IMR-90 (cell line): Measurements from ENCODE around the gene SHLD1. TPM values are rescaled to one million over a fixed set of nuclear protein-coding genes. Genes with fewer than 3 reads are reported as not detected.

Experiments used
- ATAC-seq: fragments of 200-7000 bp; cut with Tn5 transposase; 2 replicates; pipeline ENCODE4 v1.9.1; 2020; ENCODE audit warnings: low read depth, mild to moderate bottlenecking, moderate library complexity
- BruUV-seq: library from RNA; stranded (reverse); fragments of 400-500 nt; replicated peaks from 2 replicates; lab custom pipeline; 2021; lab: Mats Ljungman, UMichigan
- CTCF ChIA-PET: fragments of 300-600 bp; formaldehyde crosslinking; extraction: SDS; loops from one replicate; lab custom pipeline; 2021; ENCODE audit warnings: antibody characterized with exemption; lab: Yijun Ruan, JAX
- POLR2A ChIA-PET: fragments of 300-600 bp; sonication (Branson Sonifier 250); formaldehyde crosslinking; loops from one replicate; lab custom pipeline; 2022; ENCODE audit warnings: antibody characterized with exemption; ENCODE audit not compliant: unreplicated experiment; lab: Charles Lee
- DNase-seq: peaks from one replicate; pipeline ENCODE4 v3.0.0; 2013
- H2AFZ ChIP-seq: replicated peaks from 2 replicates; pipeline ENCODE3; 2013; ENCODE audit warnings: low read length, mild to moderate bottlenecking; ENCODE audit not compliant: poor library complexity
- H2AK5ac ChIP-seq: 2 replicates; pipeline ENCODE4 v1.6.1; 2013; ENCODE audit warnings: low read depth, low read length, inconsistent platforms
- H2AK9ac ChIP-seq: replicated peaks from 2 replicates; pipeline ENCODE3; 2013; ENCODE audit warnings: mild to moderate bottlenecking, low read depth, low read length, moderate library complexity; ENCODE audit not compliant: poor library complexity
- H2BK120ac ChIP-seq: 2 replicates; pipeline ENCODE4 v1.6.1; 2013; ENCODE audit warnings: low read depth, low read length, inconsistent platforms
- H2BK15ac ChIP-seq: 3 replicates; pipeline ENCODE4 v1.6.1; 2013; ENCODE audit warnings: low read depth, low read length, inconsistent platforms
- H2BK20ac ChIP-seq: 2 replicates; pipeline ENCODE4 v1.6.1; 2013; ENCODE audit warnings: low read depth, mild to moderate bottlenecking, inconsistent platforms, low read length, moderate library complexity
- H2BK5ac ChIP-seq: 2 replicates; pipeline ENCODE4 v1.6.1; 2013; ENCODE audit warnings: mild to moderate bottlenecking, low read depth, low read length, inconsistent platforms; ENCODE audit not compliant: poor library complexity, severe bottlenecking
- H3K14ac ChIP-seq: replicated peaks from 2 replicates; pipeline ENCODE4 v1.6.1; 2013; ENCODE audit warnings: low read depth, low read length, inconsistent platforms
- H3K18ac ChIP-seq: 2 replicates; pipeline ENCODE4 v1.6.1; 2013; ENCODE audit warnings: low read depth, low read length, control low read depth
- H3K23ac ChIP-seq: 2 replicates; pipeline ENCODE4 v1.6.1; 2013; ENCODE audit warnings: low read depth, low read length, inconsistent platforms
- H3K27ac ChIP-seq: 2 replicates; pipeline ENCODE4 v1.5.1; 2013; ENCODE audit warnings: mild to moderate bottlenecking, control low read depth, low read length; ENCODE audit not compliant: insufficient read depth
- H3K27me3 ChIP-seq: 2 replicates; pipeline ENCODE4 v1.6.1; 2013; ENCODE audit warnings: low read length; ENCODE audit not compliant: control insufficient read depth, insufficient read depth
- H3K36me3 ChIP-seq: 2 replicates; pipeline ENCODE4 v1.6.1; 2013; ENCODE audit warnings: low read length, mixed read lengths; ENCODE audit not compliant: control insufficient read depth, insufficient read depth
- H3K4ac ChIP-seq: 2 replicates; pipeline ENCODE4 v1.6.1; 2013; ENCODE audit warnings: low read depth, low read length, inconsistent platforms
- H3K4me1 ChIP-seq: 2 replicates; pipeline ENCODE4 v1.6.1; 2013; ENCODE audit warnings: low read length, mixed read lengths; ENCODE audit not compliant: control insufficient read depth, insufficient read depth
- H3K4me2 ChIP-seq: 2 replicates; pipeline ENCODE4 v1.6.1; 2013; ENCODE audit warnings: low read depth, mild to moderate bottlenecking, control low read depth, low read length, moderate library complexity
- H3K4me3 ChIP-seq: 2 replicates; pipeline ENCODE4 v1.5.1; 2013; ENCODE audit warnings: low read depth, mild to moderate bottlenecking, control low read depth, low read length, moderate library complexity; ENCODE audit not compliant: insufficient read depth
- H3K56ac ChIP-seq: 2 replicates; pipeline ENCODE4 v1.6.1; 2013; ENCODE audit warnings: low read length, inconsistent platforms; ENCODE audit not compliant: insufficient read depth; ENCODE audit errors: extremely low read depth
- H3K79me1 ChIP-seq, 2 experiments: 2 replicates each; pipeline ENCODE4 v1.6.1; 2013; ENCODE audit warnings: low read length in 2 of 2, inconsistent platforms in 1 of 2, low read depth in 1 of 2
- H3K9ac ChIP-seq: 2 replicates; pipeline ENCODE4 v1.6.1; 2013; ENCODE audit warnings: low read depth, low read length, control low read depth
- H3K9me1 ChIP-seq: 2 replicates; pipeline ENCODE4 v1.6.1; 2013; ENCODE audit warnings: low read length, inconsistent platforms; ENCODE audit not compliant: insufficient read depth
- H3K9me3 ChIP-seq: 2 replicates; pipeline ENCODE4 v1.6.1; 2013; ENCODE audit warnings: low read length; ENCODE audit not compliant: control insufficient read depth, insufficient read depth
- H4K20me1 ChIP-seq: 2 replicates; pipeline ENCODE4 v1.6.1; 2013; ENCODE audit warnings: low read length, inconsistent platforms; ENCODE audit not compliant: insufficient read depth
- H4K5ac ChIP-seq: 2 replicates; pipeline ENCODE4 v1.6.1; 2013; ENCODE audit warnings: mild to moderate bottlenecking, low read depth, low read length, control low read depth
- H4K8ac ChIP-seq, 2 experiments: 2 replicates each; pipeline ENCODE4 v1.6.1; 2013; ENCODE audit warnings: low read depth in 2 of 2, low read length in 2 of 2, control low read depth in 1 of 2, inconsistent platforms in 1 of 2
- H4K91ac ChIP-seq: 2 replicates; pipeline ENCODE4 v1.6.1; 2013; ENCODE audit warnings: low read depth, low read length, inconsistent platforms; ENCODE audit not compliant: insufficient read depth
- CEBPB ChIP-seq: IDR thresholded peaks from 2 replicates; pipeline ENCODE4 v1.6.1; 2012; ENCODE audit warnings: low read depth, low read length, improper control_type of control experiment
- FOS ChIP-seq: fragments of 150-350 bp; IDR thresholded peaks from 2 replicates; pipeline ENCODE4 v1.6.1; 2016; ENCODE audit warnings: low read depth, low read length
- MAFK ChIP-seq: IDR thresholded peaks from 2 replicates; pipeline ENCODE4 v1.6.1; 2012; ENCODE audit warnings: low read depth, low read length, improper control_type of control experiment
- POLR2A ChIP-seq: IDR thresholded peaks from 2 replicates; pipeline ENCODE4 v1.6.1; 2012; ENCODE audit warnings: mild to moderate bottlenecking, low read depth, low read length
- RFX5 ChIP-seq: IDR thresholded peaks from 2 replicates; pipeline ENCODE4 v1.8.0; 2012; ENCODE audit warnings: low read depth, mild to moderate bottlenecking, low read length, moderate library complexity
- SMC3 ChIP-seq: fragments of 150-350 bp; IDR thresholded peaks from 2 replicates; pipeline ENCODE4 v1.6.1; 2016; ENCODE audit warnings: low read depth, mild to moderate bottlenecking, antibody characterized with exemption, low read length, moderate library complexity
- USF2 ChIP-seq: fragments of 150-350 bp; IDR thresholded peaks from 2 replicates; pipeline ENCODE4 v1.6.1; 2017; ENCODE audit warnings: mild to moderate bottlenecking, antibody characterized with exemption, low read length, low read depth
- WGBS, 2 experiments: methylation state at CpG; one replicate each; pipeline versions ENCODE4 v1.1.5 to v1.1.7; 2013; ENCODE audit warnings: missing lambda C conversion rate in 2 of 2; ENCODE audit not compliant: insufficient read length in 1 of 2; ENCODE audit errors: extremely low coverage in 2 of 2; 5-methylcytosine and 5-hydroxymethylcytosine counted together
- dilution Hi-C: fragments of 300-500 bp; cut with HindIII; formaldehyde crosslinking; loops from one replicate; pipeline ENCODE4 v1.14.3; 2018; ENCODE audit warnings: low sequenced_read_pairs; ENCODE audit not compliant: unreplicated experiment
- in situ Hi-C: fragments of 300-500 bp; cut with MboI; formaldehyde crosslinking; loops from 3 replicates; pipeline ENCODE4 v1.14.3; 2019; ENCODE audit warnings: low sequenced_read_pairs, inconsistent platforms, mixed read lengths
- intact Hi-C: fragments of 100-400 bp; cut with micrococcal nuclease; formaldehyde crosslinking; loops from 2 replicates; pipeline ENCODE4 v1.10.0; 2022
- polyA plus RNA-seq, 3 experiments: library from polyadenylated mRNA; depleted of rRNA; stranded (reverse); fragments of >200 nt; gene quantifications; 2 replicates each; pipeline ENCODE4 v1.2.3, GENCODE V29; 2012; ENCODE audit warnings: low replicate concordance in 1 of 3
- total RNA-seq: library from RNA; depleted of rRNA; stranded (reverse); fragments of >200 nt; gene quantifications from 2 replicates; pipeline ENCODE4 v1.2.3, GENCODE V29; 2012
- TF ChIP-seq, protein P1 (sequence below): fragments of 150-350 bp; IDR thresholded peaks from 2 replicates; pipeline ENCODE4 v1.6.1; 2016; ENCODE audit warnings: low read depth, mild to moderate bottlenecking, low read length, moderate library complexity, borderline replicate concordance
- TF ChIP-seq, protein P2 (sequence below): conservative IDR thresholded peaks from 2 replicates; pipeline ENCODE4 v1.5.1; 2012; ENCODE audit warnings: mild to moderate bottlenecking, low read depth, low read length, improper control_type of control experiment

SHLD1 gene
- total and polyA plus RNA-seq, 2 of the 4 experiments (the other 2 are of a cell fraction): 2.6 to 3.0 TPM

DNA sequence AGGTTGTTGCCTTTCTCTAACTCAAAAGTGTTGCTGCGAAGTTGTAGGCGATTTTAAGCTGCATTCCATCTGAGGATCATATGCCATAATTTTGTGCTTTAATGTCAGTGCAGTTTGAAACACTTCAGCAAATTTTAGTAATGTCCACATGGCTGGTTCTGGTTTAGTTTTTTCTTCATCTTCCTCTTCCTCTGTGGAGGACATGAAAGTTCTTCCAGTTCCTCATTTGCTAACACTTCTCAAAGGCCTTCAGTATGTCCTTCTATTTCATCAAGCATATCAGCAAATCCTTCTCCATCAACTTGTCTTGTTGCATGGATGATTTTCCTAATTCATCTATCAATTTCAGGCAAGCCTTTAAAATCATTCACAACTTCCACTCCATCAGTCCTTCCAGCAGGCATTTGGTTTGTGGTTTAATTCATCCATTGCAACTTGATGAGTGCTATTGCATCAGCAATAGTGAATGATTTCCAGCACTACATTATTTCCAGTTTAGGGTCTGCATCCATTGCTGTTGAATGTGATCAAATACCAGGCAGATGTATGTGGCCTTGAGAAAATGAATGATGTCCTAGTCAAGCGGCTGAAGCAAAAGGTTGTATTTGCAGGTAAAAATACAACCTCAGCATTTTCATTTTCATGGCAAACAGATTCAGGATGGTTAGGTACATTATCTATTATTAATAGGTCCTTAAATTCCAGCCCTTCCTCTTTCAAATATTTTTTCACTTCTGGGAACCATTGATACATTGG lies 20.2 kb downstream of the SHLD1 start:
- H4K8ac ChIP-seq: peak overlapping the region in 1 of 2 experiments; percentile 66; a peak in 1 of 4 replicates
- no peak overlapping the region for H3K18ac ChIP-seq
- H3K4ac ChIP-seq: 0 out of 2 replicates have a peak overlapping the region, but pooled peaks have one; percentile 32
- H3K4me1 ChIP-seq: no peaks in the 10 kb centered on the region
- H3K4me2 ChIP-seq: no peak overlapping the region
- in situ Hi-C loops (loop anchor here (10.0 kb wide), 1 partner anchor 196 kb away; no protein-coding TSS in a partner anchor), dilution Hi-C loops (no loop called here), intact Hi-C loops (no loop called here)
- H4K20me1 ChIP-seq: no peaks in the 10 kb centered on the region; the same call in 1 of the 2 replicates
- no peak overlapping the region for H2BK15ac ChIP-seq
- peak; percentile 27 for DNase-seq
- no peak overlapping the region for H3K56ac ChIP-seq
- no peak overlapping the region for H3K4me3 ChIP-seq
- H3K79me1 ChIP-seq: no peaks in the 10 kb centered on the region
- H3K27ac ChIP-seq: no peak overlapping the region
- peak overlapping the region; percentile 68 for H2BK120ac ChIP-seq
- ChIA-PET POLR2A (no interaction called here), CTCF (no interaction called here)
- ATAC-seq: no peak
- H2AK9ac ChIP-seq: no peak overlapping the region
- peaks cover 9% of the 10 kb centered on the region for H3K36me3 ChIP-seq
- peak overlapping the region; percentile 21; the same call in 1 of the 2 replicates for H4K91ac ChIP-seq
- BruUV-seq: no TSS peak
- no peaks in the 10 kb centered on the region for H3K27me3 ChIP-seq
- no peaks in the 10 kb centered on the region for H3K9me3 ChIP-seq
- no peak overlapping the region; the same call in 1 of the 2 replicates for H2AK5ac ChIP-seq
- TF ChIP-seq, protein P1, sequence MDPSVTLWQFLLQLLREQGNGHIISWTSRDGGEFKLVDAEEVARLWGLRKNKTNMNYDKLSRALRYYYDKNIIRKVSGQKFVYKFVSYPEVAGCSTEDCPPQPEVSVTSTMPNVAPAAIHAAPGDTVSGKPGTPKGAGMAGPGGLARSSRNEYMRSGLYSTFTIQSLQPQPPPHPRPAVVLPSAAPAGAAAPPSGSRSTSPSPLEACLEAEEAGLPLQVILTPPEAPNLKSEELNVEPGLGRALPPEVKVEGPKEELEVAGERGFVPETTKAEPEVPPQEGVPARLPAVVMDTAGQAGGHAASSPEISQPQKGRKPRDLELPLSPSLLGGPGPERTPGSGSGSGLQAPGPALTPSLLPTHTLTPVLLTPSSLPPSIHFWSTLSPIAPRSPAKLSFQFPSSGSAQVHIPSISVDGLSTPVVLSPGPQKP: no peak
- TF ChIP-seq MAFK: peak; percentile 81
- TF ChIP-seq POLR2A: no peak
- TF ChIP-seq FOS: no peak
- TF ChIP-seq USF2: no peak
- no peak for TF ChIP-seq RFX5
- TF ChIP-seq CEBPB: peak; percentile 85
- no peak for TF ChIP-seq SMC3
- TF ChIP-seq, protein P2, sequence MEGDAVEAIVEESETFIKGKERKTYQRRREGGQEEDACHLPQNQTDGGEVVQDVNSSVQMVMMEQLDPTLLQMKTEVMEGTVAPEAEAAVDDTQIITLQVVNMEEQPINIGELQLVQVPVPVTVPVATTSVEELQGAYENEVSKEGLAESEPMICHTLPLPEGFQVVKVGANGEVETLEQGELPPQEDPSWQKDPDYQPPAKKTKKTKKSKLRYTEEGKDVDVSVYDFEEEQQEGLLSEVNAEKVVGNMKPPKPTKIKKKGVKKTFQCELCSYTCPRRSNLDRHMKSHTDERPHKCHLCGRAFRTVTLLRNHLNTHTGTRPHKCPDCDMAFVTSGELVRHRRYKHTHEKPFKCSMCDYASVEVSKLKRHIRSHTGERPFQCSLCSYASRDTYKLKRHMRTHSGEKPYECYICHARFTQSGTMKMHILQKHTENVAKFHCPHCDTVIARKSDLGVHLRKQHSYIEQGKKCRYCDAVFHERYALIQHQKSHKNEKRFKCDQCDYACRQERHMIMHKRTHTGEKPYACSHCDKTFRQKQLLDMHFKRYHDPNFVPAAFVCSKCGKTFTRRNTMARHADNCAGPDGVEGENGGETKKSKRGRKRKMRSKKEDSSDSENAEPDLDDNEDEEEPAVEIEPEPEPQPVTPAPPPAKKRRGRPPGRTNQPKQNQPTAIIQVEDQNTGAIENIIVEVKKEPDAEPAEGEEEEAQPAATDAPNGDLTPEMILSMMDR: no peak
- H3K9ac ChIP-seq: no peak overlapping the region
- H3K23ac ChIP-seq: 0 out of 2 replicates have a peak overlapping the region, but pooled peaks have one; percentile 28
- peak overlapping the region; percentile 47; the same call in 1 of the 2 replicates for H2BK20ac ChIP-seq
- H2BK5ac ChIP-seq: no peak overlapping the region
- H3K9me1 ChIP-seq: 0 out of 2 replicates have a peak, but pooled peaks cover 5% of the 10 kb centered on the region
- no peak overlapping the region for H4K5ac ChIP-seq
- peak overlapping the region; percentile 59; the same call in 1 of the 2 replicates for H3K14ac ChIP-seq
- no CpG with 5 or more reads among the region's 3 CpGs for WGBS, 2 experiments
- no peak overlapping the region for H2AFZ ChIP-seq
